ENCODE results near the gene MROH2B.

MROH2B gene

DNA sequence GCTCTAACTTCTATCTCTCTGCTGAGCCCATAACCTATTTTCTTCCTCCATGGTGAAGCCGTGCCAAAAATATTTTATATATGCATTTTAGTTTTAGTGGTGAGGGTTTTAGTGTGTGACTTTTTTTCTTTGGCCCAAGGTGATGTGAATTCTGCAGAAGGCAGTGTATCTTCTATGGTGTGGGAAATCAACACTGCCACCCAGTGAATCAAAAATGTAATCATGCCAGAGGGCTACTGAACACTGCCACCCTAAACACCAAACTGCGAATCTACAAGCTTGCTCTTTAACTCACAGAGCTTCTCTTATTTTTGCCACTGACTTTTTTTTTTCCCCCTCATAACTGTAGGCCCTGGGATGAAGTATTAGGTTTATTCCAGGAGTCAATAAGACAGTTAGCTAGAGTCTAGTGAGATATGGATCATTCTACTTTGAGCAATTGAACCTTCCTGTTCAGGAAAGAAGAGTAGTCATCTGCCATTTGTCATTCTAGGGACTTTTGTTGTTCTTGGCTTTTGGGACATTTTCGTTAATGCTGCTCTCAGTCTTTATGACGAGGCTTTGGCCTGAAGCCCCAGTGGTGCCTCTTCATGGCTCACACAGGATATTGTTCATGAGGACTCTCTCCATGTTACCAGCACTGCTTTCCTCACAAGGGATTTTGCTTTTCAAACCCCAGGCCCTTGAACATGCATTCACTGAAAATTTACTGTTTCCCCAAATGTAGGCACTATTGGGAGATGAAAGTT is 108.8 kb downstream of the MROH2B start:
- FAIRE-seq: no peak

DNA sequence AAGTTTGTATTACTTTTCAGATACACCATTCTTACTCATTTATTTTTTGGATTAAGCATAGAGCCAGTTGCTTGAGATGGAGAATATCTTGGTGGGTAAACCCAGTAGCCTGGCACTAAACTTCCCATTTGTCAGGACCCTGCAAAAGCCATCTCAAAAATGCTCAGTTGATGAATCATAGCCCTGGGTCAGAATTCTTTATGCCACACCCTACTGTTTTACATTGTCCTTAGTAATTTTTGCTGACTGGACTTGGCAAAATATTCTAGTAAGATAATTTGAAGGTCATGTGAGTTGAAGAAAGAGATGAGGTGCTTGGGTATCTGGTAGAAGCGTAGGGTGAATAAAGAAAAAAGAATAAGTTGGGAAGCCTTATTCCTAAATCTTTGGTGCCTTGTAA is 111.1 kb downstream of the MROH2B start:
- FAIRE-seq: no peak

DNA sequence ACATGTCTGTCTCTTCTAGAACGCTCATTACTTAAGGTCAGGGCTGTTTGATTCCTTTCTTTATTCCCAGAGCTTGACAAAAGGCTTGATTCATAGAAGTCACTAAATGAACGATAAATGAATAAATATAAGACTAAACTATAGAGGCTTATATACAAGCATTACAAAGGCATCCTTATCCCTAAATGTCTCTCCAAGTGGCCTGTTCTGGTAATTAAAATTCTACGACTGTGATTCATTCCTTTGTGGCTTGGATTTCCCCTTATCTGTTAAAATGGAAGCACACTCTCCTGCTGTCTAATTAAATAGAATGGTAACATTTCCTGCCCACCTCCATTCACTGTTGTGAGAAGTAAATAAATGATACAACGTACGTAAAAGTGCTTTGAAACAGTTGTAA is 112.3 kb downstream of the MROH2B start:
- FAIRE-seq: no peak

DNA sequence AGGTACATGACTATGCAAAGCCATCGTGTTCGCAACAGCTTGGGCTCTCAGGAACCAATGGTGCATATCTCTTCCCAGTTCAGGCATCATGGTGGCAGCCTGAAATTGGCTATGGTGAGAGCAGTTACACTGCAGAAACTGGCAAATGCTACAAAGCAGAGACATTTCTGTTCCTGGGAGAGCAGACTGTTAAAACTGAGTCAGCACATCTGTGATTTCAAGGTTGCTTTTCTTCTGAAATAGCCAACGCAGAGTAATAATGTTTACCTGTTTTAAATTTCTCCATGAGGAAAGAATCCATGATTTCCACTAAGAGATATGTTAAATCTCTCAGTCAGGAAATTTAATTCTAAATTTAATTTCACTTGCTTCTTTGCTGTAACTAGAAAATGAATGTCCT is 114.1 kb downstream of the MROH2B start:
- FAIRE-seq: no peak

DNA sequence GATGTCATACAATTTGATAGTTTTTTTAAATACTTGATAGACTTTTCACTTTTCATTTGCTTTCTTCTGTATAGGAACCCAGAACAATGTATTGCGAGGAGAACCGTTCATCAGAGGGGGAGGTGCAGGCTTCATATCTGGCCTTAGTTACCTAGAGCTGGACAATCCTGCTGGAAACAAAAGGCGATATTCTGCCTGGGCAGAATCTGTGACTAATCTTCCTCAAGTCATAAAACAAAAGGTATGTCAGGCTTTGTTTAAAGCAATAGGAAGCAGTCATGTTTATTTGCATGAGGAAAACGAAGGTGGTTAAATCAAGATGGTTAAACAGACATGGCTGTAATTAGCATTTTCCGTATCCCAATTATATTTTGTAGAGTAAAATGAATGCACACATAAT is 115.8 kb downstream of the MROH2B start:
- FAIRE-seq: no peak

Data from A204.1 (cell line).